IMR-90 (cell line): ENCODE results near the gene CTCF. TPM values are rescaled to one million over a fixed set of nuclear protein-coding genes. Genes with fewer than 3 reads are reported as not detected.

Source experiments
- ATAC-seq: fragments of 200-7000 bp; cut with Tn5 transposase; 2 replicates; pipeline ENCODE4 v1.9.1; 2020; ENCODE audit warnings: low read depth, mild to moderate bottlenecking, moderate library complexity
- BruUV-seq: library from RNA; stranded (reverse); fragments of 400-500 nt; replicated peaks from 2 replicates; lab custom pipeline; 2021; lab: Mats Ljungman, UMichigan
- CTCF ChIA-PET: fragments of 300-600 bp; formaldehyde crosslinking; extraction: SDS; loops from one replicate; lab custom pipeline; 2021; ENCODE audit warnings: antibody characterized with exemption; lab: Yijun Ruan, JAX
- POLR2A ChIA-PET: fragments of 300-600 bp; sonication (Branson Sonifier 250); formaldehyde crosslinking; loops from one replicate; lab custom pipeline; 2022; ENCODE audit warnings: antibody characterized with exemption; ENCODE audit not compliant: unreplicated experiment; lab: Charles Lee
- DNase-seq: peaks from one replicate; pipeline ENCODE4 v3.0.0; 2013
- H2AFZ ChIP-seq: replicated peaks from 2 replicates; pipeline ENCODE3; 2013; ENCODE audit warnings: low read length, mild to moderate bottlenecking; ENCODE audit not compliant: poor library complexity
- H2AK5ac ChIP-seq: 2 replicates; pipeline ENCODE4 v1.6.1; 2013; ENCODE audit warnings: low read depth, low read length, inconsistent platforms
- H2AK9ac ChIP-seq: replicated peaks from 2 replicates; pipeline ENCODE3; 2013; ENCODE audit warnings: mild to moderate bottlenecking, low read depth, low read length, moderate library complexity; ENCODE audit not compliant: poor library complexity
- H2BK120ac ChIP-seq: 2 replicates; pipeline ENCODE4 v1.6.1; 2013; ENCODE audit warnings: low read depth, low read length, inconsistent platforms
- H2BK15ac ChIP-seq: 3 replicates; pipeline ENCODE4 v1.6.1; 2013; ENCODE audit warnings: low read depth, low read length, inconsistent platforms
- H2BK20ac ChIP-seq: 2 replicates; pipeline ENCODE4 v1.6.1; 2013; ENCODE audit warnings: low read depth, mild to moderate bottlenecking, inconsistent platforms, low read length, moderate library complexity
- H2BK5ac ChIP-seq: 2 replicates; pipeline ENCODE4 v1.6.1; 2013; ENCODE audit warnings: mild to moderate bottlenecking, low read depth, low read length, inconsistent platforms; ENCODE audit not compliant: poor library complexity, severe bottlenecking
- H3K14ac ChIP-seq: replicated peaks from 2 replicates; pipeline ENCODE4 v1.6.1; 2013; ENCODE audit warnings: low read depth, low read length, inconsistent platforms
- H3K18ac ChIP-seq: 2 replicates; pipeline ENCODE4 v1.6.1; 2013; ENCODE audit warnings: low read depth, low read length, control low read depth
- H3K23ac ChIP-seq: 2 replicates; pipeline ENCODE4 v1.6.1; 2013; ENCODE audit warnings: low read depth, low read length, inconsistent platforms
- H3K27ac ChIP-seq: 2 replicates; pipeline ENCODE4 v1.5.1; 2013; ENCODE audit warnings: mild to moderate bottlenecking, control low read depth, low read length; ENCODE audit not compliant: insufficient read depth
- H3K27me3 ChIP-seq: 2 replicates; pipeline ENCODE4 v1.6.1; 2013; ENCODE audit warnings: low read length; ENCODE audit not compliant: control insufficient read depth, insufficient read depth
- H3K36me3 ChIP-seq: 2 replicates; pipeline ENCODE4 v1.6.1; 2013; ENCODE audit warnings: low read length, mixed read lengths; ENCODE audit not compliant: control insufficient read depth, insufficient read depth
- H3K4ac ChIP-seq: 2 replicates; pipeline ENCODE4 v1.6.1; 2013; ENCODE audit warnings: low read depth, low read length, inconsistent platforms
- H3K4me1 ChIP-seq: 2 replicates; pipeline ENCODE4 v1.6.1; 2013; ENCODE audit warnings: low read length, mixed read lengths; ENCODE audit not compliant: control insufficient read depth, insufficient read depth
- H3K4me2 ChIP-seq: 2 replicates; pipeline ENCODE4 v1.6.1; 2013; ENCODE audit warnings: low read depth, mild to moderate bottlenecking, control low read depth, low read length, moderate library complexity
- H3K4me3 ChIP-seq: 2 replicates; pipeline ENCODE4 v1.5.1; 2013; ENCODE audit warnings: low read depth, mild to moderate bottlenecking, control low read depth, low read length, moderate library complexity; ENCODE audit not compliant: insufficient read depth
- H3K56ac ChIP-seq: 2 replicates; pipeline ENCODE4 v1.6.1; 2013; ENCODE audit warnings: low read length, inconsistent platforms; ENCODE audit not compliant: insufficient read depth; ENCODE audit errors: extremely low read depth
- H3K79me1 ChIP-seq, 2 experiments: 2 replicates each; pipeline ENCODE4 v1.6.1; 2013; ENCODE audit warnings: low read length in 2 of 2, inconsistent platforms in 1 of 2, low read depth in 1 of 2
- H3K9ac ChIP-seq: 2 replicates; pipeline ENCODE4 v1.6.1; 2013; ENCODE audit warnings: low read depth, low read length, control low read depth
- H3K9me1 ChIP-seq: 2 replicates; pipeline ENCODE4 v1.6.1; 2013; ENCODE audit warnings: low read length, inconsistent platforms; ENCODE audit not compliant: insufficient read depth
- H3K9me3 ChIP-seq: 2 replicates; pipeline ENCODE4 v1.6.1; 2013; ENCODE audit warnings: low read length; ENCODE audit not compliant: control insufficient read depth, insufficient read depth
- H4K20me1 ChIP-seq: 2 replicates; pipeline ENCODE4 v1.6.1; 2013; ENCODE audit warnings: low read length, inconsistent platforms; ENCODE audit not compliant: insufficient read depth
- H4K5ac ChIP-seq: 2 replicates; pipeline ENCODE4 v1.6.1; 2013; ENCODE audit warnings: mild to moderate bottlenecking, low read depth, low read length, control low read depth
- H4K8ac ChIP-seq, 2 experiments: 2 replicates each; pipeline ENCODE4 v1.6.1; 2013; ENCODE audit warnings: low read depth in 2 of 2, low read length in 2 of 2, control low read depth in 1 of 2, inconsistent platforms in 1 of 2
- H4K91ac ChIP-seq: 2 replicates; pipeline ENCODE4 v1.6.1; 2013; ENCODE audit warnings: low read depth, low read length, inconsistent platforms; ENCODE audit not compliant: insufficient read depth
- MXI1 ChIP-seq: IDR thresholded peaks from 2 replicates; pipeline ENCODE4 v1.6.1; 2012; ENCODE audit warnings: low read depth, mild to moderate bottlenecking, low read length, moderate library complexity, borderline replicate concordance
- NFE2L2 ChIP-seq: fragments of 150-350 bp; IDR thresholded peaks from 2 replicates; pipeline ENCODE4 v1.6.1; 2016; ENCODE audit warnings: low read depth, mild to moderate bottlenecking, low read length
- RFX5 ChIP-seq: IDR thresholded peaks from 2 replicates; pipeline ENCODE4 v1.8.0; 2012; ENCODE audit warnings: low read depth, mild to moderate bottlenecking, low read length, moderate library complexity
- WGBS, 2 experiments: methylation state at CpG; one replicate each; pipeline versions ENCODE4 v1.1.5 to v1.1.7; 2013; ENCODE audit warnings: missing lambda C conversion rate in 2 of 2; ENCODE audit not compliant: insufficient read length in 1 of 2; ENCODE audit errors: extremely low coverage in 2 of 2; 5-methylcytosine and 5-hydroxymethylcytosine counted together
- dilution Hi-C: fragments of 300-500 bp; cut with HindIII; formaldehyde crosslinking; loops from one replicate; pipeline ENCODE4 v1.14.3; 2018; ENCODE audit warnings: low sequenced_read_pairs; ENCODE audit not compliant: unreplicated experiment
- in situ Hi-C: fragments of 300-500 bp; cut with MboI; formaldehyde crosslinking; loops from 3 replicates; pipeline ENCODE4 v1.14.3; 2019; ENCODE audit warnings: low sequenced_read_pairs, inconsistent platforms, mixed read lengths
- intact Hi-C: fragments of 100-400 bp; cut with micrococcal nuclease; formaldehyde crosslinking; loops from 2 replicates; pipeline ENCODE4 v1.10.0; 2022
- polyA plus RNA-seq, 3 experiments: library from polyadenylated mRNA; depleted of rRNA; stranded (reverse); fragments of >200 nt; gene quantifications; 2 replicates each; pipeline ENCODE4 v1.2.3, GENCODE V29; 2012; ENCODE audit warnings: low replicate concordance in 1 of 3
- total RNA-seq: library from RNA; depleted of rRNA; stranded (reverse); fragments of >200 nt; gene quantifications from 2 replicates; pipeline ENCODE4 v1.2.3, GENCODE V29; 2012
- TF ChIP-seq, protein P1 (sequence below): conservative IDR thresholded peaks from 2 replicates; pipeline ENCODE4 v1.5.1; 2012; ENCODE audit warnings: mild to moderate bottlenecking, low read depth, low read length, improper control_type of control experiment

Gene CTCF
- total and polyA plus RNA-seq, 2 of the 4 experiments (the other 2 are of a cell fraction) = 16.1 to 22.8 TPM

DNA sequence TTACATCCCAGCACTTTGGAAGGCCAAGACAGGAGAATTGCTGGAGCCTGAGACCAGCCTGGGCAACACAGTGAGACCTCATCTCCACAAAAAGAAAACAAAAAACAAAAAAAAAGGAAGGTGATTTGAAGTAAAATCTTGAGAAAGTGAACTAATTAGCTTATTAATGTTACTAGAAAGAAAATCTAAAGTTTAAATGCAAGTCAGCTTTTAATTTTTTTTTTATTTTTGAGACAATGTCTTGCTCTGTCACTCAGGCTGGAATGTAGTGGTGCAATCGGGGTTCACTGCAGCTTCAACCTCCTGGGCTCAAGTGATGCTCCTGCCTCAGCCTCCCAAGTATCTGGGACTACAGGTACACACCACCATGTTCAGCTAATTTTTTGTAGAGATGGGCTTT lies 3.5 kb upstream of the CTCF start:
- H3K4me2 ChIP-seq = no peak overlapping the region
- no peaks in the 10 kb centered on the region for H3K36me3 ChIP-seq
- peaks cover 11% of the 10 kb centered on the region for H3K4me1 ChIP-seq
- intact Hi-C loops = no loop called here
- no peak overlapping the region for H3K4me3 ChIP-seq
- WGBS, 2 experiments = no CpG with 5 or more reads among the region's 1 CpG
- no peak overlapping the region for H2AFZ ChIP-seq
- no peak overlapping the region for H2BK5ac ChIP-seq
- H3K56ac ChIP-seq = no peak overlapping the region
- H2BK120ac ChIP-seq = no peak overlapping the region
- H3K23ac ChIP-seq = no peak overlapping the region
- ChIA-PET CTCF (interaction anchor here (0.6 to 1.1 kb wide), 2 partner anchors 12 to 56 kb away, joined by 3 to 4 read pairs; no protein-coding TSS in a partner anchor), POLR2A (no interaction called here)
- no peaks in the 10 kb centered on the region for H3K9me3 ChIP-seq
- dilution Hi-C loops = no loop called here
- H2BK15ac ChIP-seq = no peak overlapping the region
- no peak overlapping the region for H2BK20ac ChIP-seq
- in situ Hi-C loops = no loop called here
- no peak overlapping the region for H3K14ac ChIP-seq
- ATAC-seq (no peak), DNase-seq (no peak)
- peaks cover 10 to 35% of the 10 kb centered on the region in 2 experiments for H3K79me1 ChIP-seq
- no peak overlapping the region for H3K27ac ChIP-seq
- no peak overlapping the region for H2AK5ac ChIP-seq
- H3K4ac ChIP-seq = no peak overlapping the region
- no peak overlapping the region for H4K8ac ChIP-seq
- no peak overlapping the region for H3K18ac ChIP-seq
- H4K20me1 ChIP-seq = peaks cover 3% of the 10 kb centered on the region
- TF ChIP-seq, protein P1, sequence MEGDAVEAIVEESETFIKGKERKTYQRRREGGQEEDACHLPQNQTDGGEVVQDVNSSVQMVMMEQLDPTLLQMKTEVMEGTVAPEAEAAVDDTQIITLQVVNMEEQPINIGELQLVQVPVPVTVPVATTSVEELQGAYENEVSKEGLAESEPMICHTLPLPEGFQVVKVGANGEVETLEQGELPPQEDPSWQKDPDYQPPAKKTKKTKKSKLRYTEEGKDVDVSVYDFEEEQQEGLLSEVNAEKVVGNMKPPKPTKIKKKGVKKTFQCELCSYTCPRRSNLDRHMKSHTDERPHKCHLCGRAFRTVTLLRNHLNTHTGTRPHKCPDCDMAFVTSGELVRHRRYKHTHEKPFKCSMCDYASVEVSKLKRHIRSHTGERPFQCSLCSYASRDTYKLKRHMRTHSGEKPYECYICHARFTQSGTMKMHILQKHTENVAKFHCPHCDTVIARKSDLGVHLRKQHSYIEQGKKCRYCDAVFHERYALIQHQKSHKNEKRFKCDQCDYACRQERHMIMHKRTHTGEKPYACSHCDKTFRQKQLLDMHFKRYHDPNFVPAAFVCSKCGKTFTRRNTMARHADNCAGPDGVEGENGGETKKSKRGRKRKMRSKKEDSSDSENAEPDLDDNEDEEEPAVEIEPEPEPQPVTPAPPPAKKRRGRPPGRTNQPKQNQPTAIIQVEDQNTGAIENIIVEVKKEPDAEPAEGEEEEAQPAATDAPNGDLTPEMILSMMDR = no peak
- TF ChIP-seq MXI1 (no peak), NFE2L2 (no peak), RFX5 (no peak)
- no peak overlapping the region for H2AK9ac ChIP-seq
- BruUV-seq = no TSS peak
- peaks cover 5% of the 10 kb centered on the region for H3K9me1 ChIP-seq
- H3K9ac ChIP-seq = no peak overlapping the region
- no peak overlapping the region for H4K5ac ChIP-seq
- H3K27me3 ChIP-seq = no peaks in the 10 kb centered on the region
- no peak overlapping the region for H4K91ac ChIP-seq
